ENCODE data around the gene PDE1A.

Gene PDE1A

GRCh38 chr2:182426918-182427240 lies at the start of gene PDE1A:
Gene PDE1A (minus strand): TSS chr2:182427036.
- DNase-seq (ENCODE audit: low spot score), result no peak

- no peak for DNase-seq (ENCODE audit: low spot score)
Observed at GRCh38 chr2:182473635-182474034, 46.8 kb upstream of the PDE1A start.

GRCh38 chr2:182463760-182464159 lies 36.9 kb upstream of the PDE1A start:
- no peak for DNase-seq (ENCODE audit: low spot score)

- no peak for DNase-seq (ENCODE audit: low spot score)
Observed at GRCh38 chr2:182456784-182457183, 29.9 kb upstream of the PDE1A start.

GRCh38 chr2:182452456-182452990 lies 25.7 kb upstream of the PDE1A start:
- no peak for DNase-seq (ENCODE audit: low spot score)

- no peak for DNase-seq (ENCODE audit: low spot score)
Observed at GRCh38 chr2:182448371-182448770, 21.5 kb upstream of the PDE1A start.

GRCh38 chr2:182447863-182448262 lies 21.0 kb upstream of the PDE1A start:
- no peak for DNase-seq (ENCODE audit: low spot score)

- DNase-seq (ENCODE audit: low spot score), result no peak
Observed at GRCh38 chr2:182447163-182447562, 20.3 kb upstream of the PDE1A start.

- no peak for DNase-seq (ENCODE audit: low spot score)
Observed at GRCh38 chr2:182446087-182446486, 19.3 kb upstream of the PDE1A start.

GRCh38 chr2:182445391-182445965 lies 18.6 kb upstream of the PDE1A start:
- DNase-seq (ENCODE audit: low spot score), result no peak

GRCh38 chr2:182444806-182445205 lies 18.0 kb upstream of the PDE1A start:
- DNase-seq (ENCODE audit: low spot score), result no peak

GRCh38 chr2:182444170-182444569 lies 17.3 kb upstream of the PDE1A start:
- no peak for DNase-seq (ENCODE audit: low spot score)

GRCh38 chr2:182436252-182436651 lies 9.4 kb upstream of the PDE1A start:
- no peak for DNase-seq (ENCODE audit: low spot score)

- no peak for DNase-seq (ENCODE audit: low spot score)
Observed at GRCh38 chr2:182435754-182436153, 8.9 kb upstream of the PDE1A start.

- no peak for DNase-seq (ENCODE audit: low spot score)
Observed at GRCh38 chr2:182432051-182432450, 5.2 kb upstream of the PDE1A start.

- no peak for DNase-seq (ENCODE audit: low spot score)
Observed at GRCh38 chr2:182428476-182428875, 1.6 kb upstream of the PDE1A start.

- DNase-seq (ENCODE audit: low spot score), result no peak
Observed at GRCh38 chr2:182426082-182426917, 536 bp downstream of the PDE1A start.

GRCh38 chr2:182422864-182423263 lies 4.0 kb downstream of the PDE1A start:
- no peak for DNase-seq (ENCODE audit: low spot score)

GRCh38 chr2:182420669-182421068 lies 6.2 kb downstream of the PDE1A start:
- DNase-seq (ENCODE audit: low spot score), result no peak

GRCh38 chr2:182416861-182417260 lies 10.0 kb downstream of the PDE1A start:
- DNase-seq (ENCODE audit: low spot score), result no peak

- DNase-seq (ENCODE audit: low spot score), result no peak
Observed at GRCh38 chr2:182416191-182416590, 10.6 kb downstream of the PDE1A start.

- no peak for DNase-seq (ENCODE audit: low spot score)
Observed at GRCh38 chr2:182415771-182416170, 11.1 kb downstream of the PDE1A start.

- no peak for DNase-seq (ENCODE audit: low spot score)
Observed at GRCh38 chr2:182412858-182413257, 14.0 kb downstream of the PDE1A start.

- DNase-seq (ENCODE audit: low spot score), result no peak
Observed at GRCh38 chr2:182410120-182410519, 16.7 kb downstream of the PDE1A start.
